Testis (tissue), 3 donors: ENCODE results near the gene CD72. TPM values are rescaled to one million over a fixed set of nuclear protein-coding genes. Genes with fewer than 3 reads are reported as not detected.

Source experiments
- DNase-seq: peaks from one replicate; pipeline ENCODE4 v3.0.0-alpha.2; 2019
- H3K27ac ChIP-seq, 2 donors: fragments of 200-600 bp; sonication (generic); one replicate each; pipeline ENCODE4 v1.5.1; 2019
- H3K27me3 ChIP-seq: fragments of 200-600 bp; sonication (generic); one replicate; pipeline ENCODE4 v1.5.1; 2019
- H3K36me3 ChIP-seq: fragments of 200-600 bp; sonication (generic); one replicate; pipeline ENCODE4 v1.5.1; 2017; ENCODE audit warnings: low read depth; ENCODE audit errors: missing control alignments
- H3K4me1 ChIP-seq: fragments of 200-600 bp; sonication (generic); one replicate; pipeline ENCODE4 v1.5.1; 2019
- H3K4me3 ChIP-seq, 2 donors: fragments of 200-600 bp; sonication (generic); one replicate each; pipeline ENCODE4 v1.5.1; 2017 to 2019
- H3K9me3 ChIP-seq: fragments of 200-600 bp; sonication (generic); one replicate; pipeline ENCODE4 v1.5.1; 2017
- CTCF ChIP-seq, 3 experiments: fragments of 450-650 bp in 2 of 3; fragments of 200-600 bp in 1 of 3; sonication (generic) in 1 of 3; IDR thresholded peaks; one replicate each; pipeline ENCODE4 v1.5.1; 2016 to 2019; ENCODE audit warnings: antibody characterized with exemption in 3 of 3, mild to moderate bottlenecking in 2 of 3, moderate library complexity in 1 of 3
- POLR2A ChIP-seq: fragments of 450-650 bp; IDR thresholded peaks from one replicate; pipeline ENCODE4 v1.6.1; 2017; ENCODE audit warnings: antibody characterized with exemption, mild to moderate bottlenecking, moderate library complexity
- WGBS, 2 donors: methylation state at CpG; one replicate each; pipeline ENCODE4 v1.1.5; 2018; 5-methylcytosine and 5-hydroxymethylcytosine counted together
- intact Hi-C: fragments of 100-400 bp; cut with DNase I; formaldehyde crosslinking; loops from one replicate; pipeline ENCODE4 v1.15.1; 2023; ENCODE audit warnings: low total_unique reads
- polyA plus RNA-seq: library from polyadenylated mRNA; stranded (reverse); fragments of 350-450 nt; fragmentation: Illumina TruSeq; extraction: RNeasy Lipid Tissue Mini Kit (QIAGEN cat#74804); gene quantifications from one replicate; pipeline ENCODE4 v1.2.3, GENCODE V29; 2014; ENCODE audit warnings: low read depth, low replicate concordance; ENCODE audit not compliant: insufficient read depth
- total RNA-seq, 2 donors: library from RNA; depleted of rRNA; stranded (reverse); fragments of >200 nt; gene quantifications; one replicate each; pipeline ENCODE4 v1.2.3, GENCODE V29; 2016

The CD72 gene
- total and polyA plus RNA-seq, 3 donors from 2014 or later: 0.63 to 3.2 (median 0.99) TPM

- Histone ChIP-seq H3K27me3 (no peaks in the 10 kb centered on the region), H3K4me1 (peaks cover 13% of the 10 kb centered on the region), H3K27ac (peak within 1 kb of the TSS; percentile 94 to 97), H3K4me3 (peak within 1 kb of the TSS; percentile 93 to 95), H3K36me3 (no peaks in the 10 kb centered on the region), H3K9me3 (no peaks in the 10 kb centered on the region)
- intact Hi-C loops: no loop called here
- TF ChIP-seq POLR2A (no peak), CTCF (IDR thresholded peaks at IDR 0.05) (peak in 2 of 3 experiments; percentile 28 to 42)
- peak; percentile 97 for DNase-seq
- WGBS, 2 donors: 0% methylated on average over 41 to 42 of the region's 42 CpGs
Observed at GRCh38 chr9:35657546-35658136, 39.4 kb upstream of the CD72 start, which contains the start of gene RMRP. TSS of gene RMRP (minus strand) at chr9:35658019.

- no peak for TF ChIP-seq POLR2A
- TF ChIP-seq CTCF (IDR thresholded peaks at IDR 0.05): no peak
- Histone ChIP-seq H3K36me3 (no peaks in the 10 kb centered on the region), H3K4me3 (peak overlapping the region; percentile 48 to 93), H3K9me3 (no peaks in the 10 kb centered on the region), H3K4me1 (peaks cover 13% of the 10 kb centered on the region), H3K27ac (peak overlapping the region; percentile 94 to 97), H3K27me3 (no peaks in the 10 kb centered on the region)
- intact Hi-C loops: no loop called here
- peak; percentile 29 for DNase-seq
- 8 to 16% methylated on average over 24 to 25 of the region's 25 CpGs for WGBS, 2 donors
Observed at GRCh38 chr9:35656831-35657545, 38.8 kb upstream of the CD72 start.

GRCh38 chr9:35656348-35656747 is 38.1 kb upstream of the CD72 start:
- no peaks in the 10 kb centered on the region for H3K9me3 ChIP-seq
- H3K4me3 ChIP-seq: peak overlapping the region in 1 of 2 donors; percentile 93
- H3K27me3 ChIP-seq: no peaks in the 10 kb centered on the region
- intact Hi-C loops: no loop called here
- TF ChIP-seq POLR2A (no peak), CTCF (IDR thresholded peaks at IDR 0.05) (no peak)
- DNase-seq: no peak
- H3K27ac ChIP-seq: no peak overlapping the region
- 47 to 63% methylated on average over 13 to 17 of the region's 17 CpGs for WGBS, 2 donors
- no peaks in the 10 kb centered on the region for H3K36me3 ChIP-seq
- peaks cover 9% of the 10 kb centered on the region for H3K4me1 ChIP-seq

- Histone ChIP-seq H3K36me3 (no peaks in the 10 kb centered on the region), H3K27me3 (no peaks in the 10 kb centered on the region), H3K9me3 (no peaks in the 10 kb centered on the region), H3K4me3 (no peak overlapping the region), H3K4me1 (no peaks in the 10 kb centered on the region), H3K27ac (no peak overlapping the region)
- intact Hi-C loops: no loop called here
- TF ChIP-seq CTCF (IDR thresholded peaks at IDR 0.05) (no peak), POLR2A (no peak)
- DNase-seq: peak; percentile 2
- WGBS, 2 donors: 86 to 91% methylated on average over 2 of the region's 2 CpGs
Observed at GRCh38 chr9:35653611-35654010, 35.4 kb upstream of the CD72 start.
